ENCODE measurements around the gene NELL2.

Gene NELL2

DNA sequence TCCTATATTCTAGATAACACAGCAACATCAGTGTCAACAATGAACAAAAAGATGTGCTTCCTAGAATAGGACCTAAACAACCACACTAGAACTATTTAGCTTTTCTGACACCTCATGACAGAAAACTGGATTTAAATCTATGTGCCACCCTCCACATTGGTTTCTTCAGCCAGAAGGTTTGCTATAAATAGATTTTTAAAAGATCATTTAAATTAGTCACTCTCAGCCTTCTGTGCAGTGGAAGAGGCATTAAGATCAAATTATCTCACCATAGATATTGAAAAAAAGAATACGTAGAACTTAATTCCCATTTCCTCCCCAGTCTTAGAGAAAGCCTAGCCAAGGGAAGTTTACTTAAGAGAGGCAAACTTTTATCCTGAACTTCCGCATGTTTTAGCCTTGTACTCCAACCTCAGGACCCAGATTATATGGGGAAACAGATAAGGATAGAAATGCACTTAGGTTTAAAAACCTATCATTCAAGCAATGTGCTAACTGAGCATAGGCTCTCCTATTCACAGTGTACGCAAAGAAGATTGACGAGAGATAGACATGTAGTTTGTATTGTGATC, 59.6 kb downstream of the NELL2 start:
- Histone ChIP-seq H2BK5ac (ENCODE audit: low read length) (no peak overlapping the region), H3K9me3 (replicated peaks in 1 of 2; ENCODE audit: control insufficient read depth in 2 of 2, insufficient read depth in 1 of 2, low read depth in 1 of 2, low read length in 2 of 2) (no peaks in the 10 kb centered on the region), H2AK5ac (ENCODE audit: low read depth, low read length) (no peak overlapping the region), H4K8ac (ENCODE audit: low read depth, low read length) (no peak overlapping the region), H3K9ac (ENCODE audit: low read depth, low read length, poor library complexity) (no peak overlapping the region), H3K79me1 (ENCODE audit: low read depth, low read length) (no peaks in the 10 kb centered on the region), H2AFZ (ENCODE audit: low read length) (no peak overlapping the region), H3K27me3 (ENCODE audit: control insufficient read depth in 3 of 3, insufficient read depth in 3 of 3, low read depth in 1 of 3, low read length in 3 of 3) (no peaks in the 10 kb centered on the region), H4K91ac (ENCODE audit: low read depth, low read length, poor library complexity) (no peak overlapping the region), H3K4me3 (ENCODE audit: low read length in 2 of 2) (no peak overlapping the region), H3K14ac (ENCODE audit: low read length) (no peak overlapping the region), H3K18ac (ENCODE audit: low read length) (no peak overlapping the region), H2BK120ac (ENCODE audit: low read depth, low read length) (no peak overlapping the region), H3K27ac (replicated peaks; ENCODE audit: low read length) (no peak overlapping the region), H3K4me1 (ENCODE audit: control insufficient read depth in 2 of 2, insufficient read depth in 1 of 2, low read depth in 1 of 2, low read length in 2 of 2) (peaks cover 0 to 3% of the 10 kb centered on the region in 2 donors), H3K4ac (ENCODE audit: low read length) (no peak overlapping the region), H2BK15ac (ENCODE audit: low read length) (no peak overlapping the region), H3K36me3 (replicated peaks in 1 of 2; ENCODE audit: control insufficient read depth in 2 of 2, insufficient read depth in 2 of 2, low read length in 2 of 2) (peaks cover 5 to 47% of the 10 kb centered on the region in 2 donors), H3K23ac (ENCODE audit: low read depth, low read length, poor library complexity) (no peak overlapping the region), H2BK12ac (ENCODE audit: low read length) (no peak overlapping the region), H3K4me2 (ENCODE audit: insufficient read depth, low read length, poor library complexity, severe bottlenecking) (no peak overlapping the region)
- no CpG with 5 or more reads among the region's 4 CpGs for WGBS, 2 donors (ENCODE audit: extremely low coverage in 2 of 2, insufficient read length in 2 of 2, insufficient replicate concordance in 1 of 2)
- DNase-seq (ENCODE audit: low spot score): no peak

DNA sequence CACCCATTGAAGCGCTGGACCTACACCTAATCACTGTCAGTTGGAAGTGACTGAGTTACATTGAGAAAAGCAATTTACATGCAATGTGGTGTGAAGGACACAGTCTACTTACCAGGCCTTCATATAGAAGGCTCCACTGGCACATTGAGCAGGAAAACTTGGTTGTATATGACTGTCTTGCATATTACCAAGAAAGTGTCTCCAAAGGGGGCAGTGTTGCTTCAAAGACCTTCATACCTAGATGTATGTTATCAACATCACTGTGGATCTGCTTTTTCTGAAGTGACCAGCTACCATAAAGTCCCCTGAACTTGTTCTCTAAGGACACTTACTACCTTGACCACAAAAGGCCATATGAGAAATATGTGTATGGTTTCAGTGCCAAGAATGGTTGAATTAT, 64.1 kb downstream of the NELL2 start:
- Histone ChIP-seq H2BK12ac (ENCODE audit: low read length) (no peak overlapping the region), H3K27ac (replicated peaks; ENCODE audit: low read length) (no peak overlapping the region), H3K4me3 (ENCODE audit: low read length in 2 of 2) (no peak overlapping the region), H4K91ac (ENCODE audit: low read depth, low read length, poor library complexity) (no peak overlapping the region), H2AK5ac (ENCODE audit: low read depth, low read length) (no peak overlapping the region), H2BK15ac (ENCODE audit: low read length) (no peak overlapping the region), H4K8ac (ENCODE audit: low read depth, low read length) (no peak overlapping the region), H2BK5ac (ENCODE audit: low read length) (no peak overlapping the region), H3K9ac (ENCODE audit: low read depth, low read length, poor library complexity) (no peak overlapping the region), H2AFZ (ENCODE audit: low read length) (no peak overlapping the region), H3K4me1 (ENCODE audit: control insufficient read depth in 2 of 2, insufficient read depth in 1 of 2, low read depth in 1 of 2, low read length in 2 of 2) (peaks cover 0 to 5% of the 10 kb centered on the region in 2 donors), H3K79me1 (ENCODE audit: low read depth, low read length) (no peaks in the 10 kb centered on the region), H3K18ac (ENCODE audit: low read length) (no peak overlapping the region), H3K9me3 (replicated peaks in 1 of 2; ENCODE audit: control insufficient read depth in 2 of 2, insufficient read depth in 1 of 2, low read depth in 1 of 2, low read length in 2 of 2) (no peaks in the 10 kb centered on the region), H3K23ac (ENCODE audit: low read depth, low read length, poor library complexity) (no peak overlapping the region), H3K27me3 (ENCODE audit: control insufficient read depth in 3 of 3, insufficient read depth in 3 of 3, low read depth in 1 of 3, low read length in 3 of 3) (no peaks in the 10 kb centered on the region), H3K4ac (ENCODE audit: low read length) (no peak overlapping the region), H2BK120ac (ENCODE audit: low read depth, low read length) (no peak overlapping the region), H3K36me3 (replicated peaks in 1 of 2; ENCODE audit: control insufficient read depth in 2 of 2, insufficient read depth in 2 of 2, low read length in 2 of 2) (peaks cover 5 to 54% of the 10 kb centered on the region in 2 donors), H3K14ac (ENCODE audit: low read length) (no peak overlapping the region), H3K4me2 (ENCODE audit: insufficient read depth, low read length, poor library complexity, severe bottlenecking) (no peak overlapping the region)
- DNase-seq (ENCODE audit: low spot score): no peak
- no CpG with 5 or more reads among the region's 1 CpG for WGBS, 2 donors (ENCODE audit: extremely low coverage in 2 of 2, insufficient read length in 2 of 2, insufficient replicate concordance in 1 of 2)

DNA sequence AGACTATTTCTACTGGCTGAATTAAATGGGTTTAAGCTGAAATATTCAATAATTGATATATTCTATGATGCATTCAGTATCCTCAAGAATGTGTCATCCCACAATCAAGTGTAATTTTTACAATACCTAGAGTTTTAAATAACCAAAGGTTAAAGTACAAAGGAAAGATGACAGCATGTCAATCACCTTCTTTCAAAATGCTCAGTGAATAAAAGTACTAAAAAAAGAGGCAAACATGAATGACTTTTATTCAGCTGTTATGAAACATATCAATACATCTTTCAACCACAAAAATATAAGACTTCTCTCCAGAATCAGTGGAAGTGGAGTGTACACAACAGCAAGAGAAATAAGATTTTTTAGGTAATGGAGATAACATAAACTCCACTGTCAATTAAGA, 72.0 kb downstream of the NELL2 start:
- Histone ChIP-seq H3K27me3 (ENCODE audit: control insufficient read depth in 3 of 3, insufficient read depth in 3 of 3, low read depth in 1 of 3, low read length in 3 of 3) (no peaks in the 10 kb centered on the region), H4K8ac (ENCODE audit: low read depth, low read length) (no peak overlapping the region), H2AK5ac (ENCODE audit: low read depth, low read length) (no peak overlapping the region), H2BK15ac (ENCODE audit: low read length) (no peak overlapping the region), H3K23ac (ENCODE audit: low read depth, low read length, poor library complexity) (no peak overlapping the region), H3K14ac (ENCODE audit: low read length) (no peak overlapping the region), H2BK12ac (ENCODE audit: low read length) (no peak overlapping the region), H3K9ac (ENCODE audit: low read depth, low read length, poor library complexity) (no peak overlapping the region), H4K91ac (ENCODE audit: low read depth, low read length, poor library complexity) (no peak overlapping the region), H3K79me1 (ENCODE audit: low read depth, low read length) (no peaks in the 10 kb centered on the region), H3K9me3 (replicated peaks in 1 of 2; ENCODE audit: control insufficient read depth in 2 of 2, insufficient read depth in 1 of 2, low read depth in 1 of 2, low read length in 2 of 2) (no peaks in the 10 kb centered on the region), H2BK120ac (ENCODE audit: low read depth, low read length) (no peak overlapping the region), H3K18ac (ENCODE audit: low read length) (no peak overlapping the region), H2BK5ac (ENCODE audit: low read length) (no peak overlapping the region), H3K4me2 (ENCODE audit: insufficient read depth, low read length, poor library complexity, severe bottlenecking) (no peak overlapping the region), H3K4me3 (ENCODE audit: low read length in 2 of 2) (no peak overlapping the region), H3K4me1 (ENCODE audit: control insufficient read depth in 2 of 2, insufficient read depth in 1 of 2, low read depth in 1 of 2, low read length in 2 of 2) (peaks cover 0 to 2% of the 10 kb centered on the region in 2 donors), H3K4ac (ENCODE audit: low read length) (no peak overlapping the region), H3K27ac (replicated peaks; ENCODE audit: low read length) (no peak overlapping the region), H3K36me3 (replicated peaks in 1 of 2; ENCODE audit: control insufficient read depth in 2 of 2, insufficient read depth in 2 of 2, low read length in 2 of 2) (peaks cover 0 to 22% of the 10 kb centered on the region in 2 donors), H2AFZ (ENCODE audit: low read length) (no peak overlapping the region)
- no peak for DNase-seq (ENCODE audit: low spot score)

DNA sequence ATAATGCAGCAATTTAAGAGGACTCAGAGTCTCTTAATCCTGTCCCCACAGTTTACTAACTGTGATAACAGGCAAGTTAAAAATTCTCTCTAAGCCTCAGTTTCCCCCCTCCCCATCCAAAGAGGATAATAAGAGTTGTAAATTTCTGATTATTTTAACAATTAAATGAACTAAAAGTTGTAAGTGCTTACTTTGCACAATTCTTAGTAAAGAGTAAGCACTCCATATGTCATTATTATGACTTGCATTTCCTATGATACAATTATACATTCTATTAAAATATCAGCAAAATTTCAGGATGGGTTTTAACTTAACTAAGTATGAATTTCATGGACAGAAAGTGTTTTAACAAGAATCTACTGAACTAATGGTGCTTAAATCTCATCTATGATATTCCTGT, 80.1 kb downstream of the NELL2 start:
- no peak overlapping the region for H3K18ac ChIP-seq (ENCODE audit: low read length)

More for the DNA sequence above, 80.1 kb downstream of the NELL2 start:
- Histone ChIP-seq H3K27ac (replicated peaks; ENCODE audit: low read length) (no peak overlapping the region), H2BK12ac (ENCODE audit: low read length) (no peak overlapping the region), H3K9ac (ENCODE audit: low read depth, low read length, poor library complexity) (no peak overlapping the region), H3K36me3 (replicated peaks in 1 of 2; ENCODE audit: control insufficient read depth in 2 of 2, insufficient read depth in 2 of 2, low read length in 2 of 2) (peaks cover 0 to 11% of the 10 kb centered on the region in 2 donors), H3K79me1 (ENCODE audit: low read depth, low read length) (no peaks in the 10 kb centered on the region), H2BK15ac (ENCODE audit: low read length) (no peak overlapping the region), H3K4ac (ENCODE audit: low read length) (no peak overlapping the region), H3K27me3 (ENCODE audit: control insufficient read depth in 3 of 3, insufficient read depth in 3 of 3, low read depth in 1 of 3, low read length in 3 of 3) (no peaks in the 10 kb centered on the region), H3K14ac (ENCODE audit: low read length) (no peak overlapping the region), H3K9me3 (replicated peaks in 1 of 2; ENCODE audit: control insufficient read depth in 2 of 2, insufficient read depth in 1 of 2, low read depth in 1 of 2, low read length in 2 of 2) (peaks cover 2 to 9% of the 10 kb centered on the region in 2 donors), H4K8ac (ENCODE audit: low read depth, low read length) (no peak overlapping the region), H3K4me1 (ENCODE audit: control insufficient read depth in 2 of 2, insufficient read depth in 1 of 2, low read depth in 1 of 2, low read length in 2 of 2) (no peaks in the 10 kb centered on the region), H2AK5ac (ENCODE audit: low read depth, low read length) (no peak overlapping the region), H2BK120ac (ENCODE audit: low read depth, low read length) (no peak overlapping the region), H4K91ac (ENCODE audit: low read depth, low read length, poor library complexity) (no peak overlapping the region), H3K4me2 (ENCODE audit: insufficient read depth, low read length, poor library complexity, severe bottlenecking) (no peak overlapping the region), H3K23ac (ENCODE audit: low read depth, low read length, poor library complexity) (no peak overlapping the region), H2BK5ac (ENCODE audit: low read length) (no peak overlapping the region), H3K4me3 (ENCODE audit: low read length in 2 of 2) (no peak overlapping the region), H2AFZ (ENCODE audit: low read length) (no peak overlapping the region)
- DNase-seq (ENCODE audit: low spot score): no peak
